SK-N-MC (cell line): Measurements from ENCODE around the gene NXPE3.

ENCODE experiments used
- EZH2 ChIP-seq: fragments of 200-600 bp; sonication (generic); IDR thresholded peaks from one replicate; pipeline ENCODE4 v1.6.1; 2017; ENCODE audit warnings: antibody characterized with exemption
- POLR2AphosphoS5 ChIP-seq: IDR thresholded peaks from 2 replicates; pipeline ENCODE4 v1.6.1; 2012; ENCODE audit warnings: mild to moderate bottlenecking, low read depth, low read length, borderline replicate concordance

DNA sequence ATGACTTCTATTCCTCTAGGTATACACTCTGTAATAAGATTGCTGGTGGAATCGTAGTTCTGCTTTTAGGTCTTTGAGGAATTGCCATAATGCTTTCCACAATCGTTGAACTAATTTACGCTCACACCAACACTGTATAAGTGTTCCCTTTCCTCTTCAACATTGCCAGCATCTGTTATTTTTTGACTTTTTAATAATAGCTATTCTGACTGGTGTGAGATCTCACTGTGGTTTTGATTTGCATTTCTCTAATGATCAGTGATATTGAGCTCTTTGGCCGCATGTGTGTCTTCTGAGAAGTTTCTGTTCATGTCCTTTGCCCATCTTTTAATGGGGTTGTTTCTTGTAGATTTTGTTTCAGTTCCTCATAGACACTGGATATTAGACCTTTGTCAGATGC is 12.8 kb downstream of the NXPE3 start:
- TF ChIP-seq EZH2: no peak
- no peak for TF ChIP-seq POLR2AphosphoS5
